Activated naive CD8-positive, alpha-beta T cell (primary cell): ENCODE measurements around the gene ATP6V1C2.
"Not testable (repeated sequence)": the region's sequence is repeated elsewhere in the genome, so short reads cannot be mapped to it uniquely, and the experiment has no call there.

Source experiments
- H3K27ac Mint-ChIP-seq: one replicate; pipeline ENCODE4 v1.8.0; 2021; ENCODE audit warnings: mixed read lengths
- H3K27me3 Mint-ChIP-seq: one replicate; pipeline ENCODE4 v1.8.0; 2021; ENCODE audit warnings: mixed read lengths
- H3K36me3 Mint-ChIP-seq: one replicate; pipeline ENCODE4 v1.8.0; 2021; ENCODE audit warnings: mixed read lengths
- H3K4me1 Mint-ChIP-seq: one replicate; pipeline ENCODE4 v1.8.0; 2021; ENCODE audit warnings: low read depth, mixed read lengths
- H3K4me3 Mint-ChIP-seq: one replicate; pipeline ENCODE4 v1.8.0; 2021; ENCODE audit warnings: mild to moderate bottlenecking, mixed read lengths
- H3K9me3 Mint-ChIP-seq: one replicate; pipeline ENCODE4 v1.8.0; 2021; ENCODE audit warnings: low read depth, mixed read lengths

Gene ATP6V1C2

DNA sequence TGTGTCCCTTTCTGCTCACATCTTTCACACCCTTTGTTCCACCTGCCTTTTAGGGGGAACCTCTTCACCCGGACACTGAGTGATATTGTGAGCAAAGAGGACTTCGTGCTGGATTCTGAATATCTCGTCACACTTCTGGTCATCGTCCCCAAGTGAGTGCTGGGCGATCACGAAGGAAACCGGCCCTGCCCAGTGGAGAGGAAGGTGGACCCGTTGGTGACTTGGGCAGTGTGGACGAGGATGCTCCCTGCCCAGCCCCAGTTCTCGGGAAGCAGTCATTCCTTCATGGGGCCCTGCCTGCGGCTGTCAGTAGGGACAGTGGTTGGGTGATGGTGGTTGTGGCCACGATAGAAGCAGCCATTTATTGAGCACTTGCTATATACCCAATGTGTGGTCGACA lies 50.4 kb downstream of the ATP6V1C2 start:
- no peak overlapping the region for H3K4me3 Mint-ChIP-seq
- H3K4me1 Mint-ChIP-seq, result no peaks in the 10 kb centered on the region
- H3K27me3 Mint-ChIP-seq, result no peaks in the 10 kb centered on the region
- no peak overlapping the region for H3K27ac Mint-ChIP-seq
- no peaks in the 10 kb centered on the region for H3K9me3 Mint-ChIP-seq
- no peaks in the 10 kb centered on the region for H3K36me3 Mint-ChIP-seq

DNA sequence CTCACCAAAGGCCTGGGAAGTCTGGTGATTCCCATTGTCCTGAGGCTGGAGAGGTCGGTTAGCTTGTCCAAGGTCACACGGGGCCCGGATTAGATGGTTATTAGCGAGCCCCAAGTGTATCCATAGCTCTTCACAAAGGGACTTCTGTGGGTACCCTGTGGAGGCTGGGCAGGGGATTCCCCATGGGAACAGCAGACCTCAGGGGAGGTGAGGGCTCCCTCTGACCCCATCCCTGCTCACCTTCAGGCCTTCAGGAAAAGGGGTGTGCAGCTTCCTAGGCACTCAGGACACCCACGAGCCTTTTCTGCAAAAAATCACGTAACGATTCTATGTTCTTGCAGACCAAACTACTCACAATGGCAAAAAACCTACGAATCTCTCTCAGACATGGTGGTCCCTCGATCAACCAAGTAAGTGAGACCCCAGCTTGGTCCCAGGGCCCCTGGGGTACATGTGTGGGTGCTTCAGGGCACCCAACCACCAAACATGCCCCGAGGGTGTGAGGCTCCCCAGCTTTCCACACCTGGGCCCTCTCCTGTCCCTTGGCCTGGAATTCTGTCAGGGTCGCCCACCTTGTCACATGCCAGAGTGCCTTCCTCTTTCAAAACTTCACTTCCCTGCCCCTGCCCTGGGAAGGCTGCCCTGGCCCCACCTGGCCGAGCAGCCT lies 50.9 kb downstream of the ATP6V1C2 start:
- Mint-ChIP-seq H3K27ac (no peak overlapping the region), H3K4me3 (no peak overlapping the region), H3K36me3 (no peaks in the 10 kb centered on the region), H3K4me1 (no peaks in the 10 kb centered on the region), H3K9me3 (no peaks in the 10 kb centered on the region), H3K27me3 (no peaks in the 10 kb centered on the region)

DNA sequence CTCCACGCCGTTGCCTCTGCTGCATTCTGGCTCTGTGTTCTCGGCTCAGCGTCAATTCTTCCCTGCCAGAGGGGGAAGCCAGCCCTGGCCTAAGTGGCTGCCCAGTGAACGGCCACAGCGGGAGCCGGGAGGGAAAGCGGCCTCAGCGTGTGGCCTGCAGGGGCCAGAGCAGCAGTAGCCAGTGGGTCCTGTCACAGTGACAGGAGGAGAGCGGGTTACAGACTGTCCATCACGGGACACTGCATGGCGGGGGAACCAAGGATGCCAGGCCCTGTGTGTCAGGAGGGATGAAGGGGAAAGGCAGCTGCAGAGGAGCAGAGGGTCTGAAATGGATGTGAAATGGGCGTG lies 51.4 kb downstream of the ATP6V1C2 start:
- H3K4me1 Mint-ChIP-seq, result no peaks in the 10 kb centered on the region
- no peaks in the 10 kb centered on the region for H3K27me3 Mint-ChIP-seq
- no peak overlapping the region for H3K27ac Mint-ChIP-seq
- H3K36me3 Mint-ChIP-seq, result no peaks in the 10 kb centered on the region
- no peaks in the 10 kb centered on the region for H3K9me3 Mint-ChIP-seq
- no peak overlapping the region for H3K4me3 Mint-ChIP-seq

DNA sequence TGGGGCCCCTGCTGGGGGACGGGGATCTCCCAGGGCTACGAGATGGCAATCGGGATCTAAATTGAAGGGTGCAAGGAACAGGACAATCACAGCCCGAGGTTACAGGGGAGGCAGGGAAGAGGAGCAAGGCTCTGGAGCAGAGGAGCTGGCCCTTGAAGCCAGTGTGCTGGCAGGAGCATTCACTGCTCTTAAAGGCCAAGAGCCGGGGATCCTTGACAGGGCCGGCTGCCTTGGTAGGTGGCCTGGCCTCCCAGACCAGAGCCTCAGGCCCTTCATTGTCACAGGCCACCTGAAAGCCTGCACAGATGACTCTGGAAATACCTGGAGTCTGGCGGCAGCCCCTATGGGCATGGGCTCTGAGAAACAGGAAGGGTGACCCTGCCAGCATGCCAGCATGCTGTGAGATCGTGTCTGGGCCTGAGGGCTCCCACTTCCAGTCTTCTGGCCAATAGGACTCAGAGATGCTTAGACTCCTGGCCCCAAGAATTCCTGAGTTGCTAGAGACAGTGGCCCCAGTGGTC lies 52.5 kb downstream of the ATP6V1C2 start:
- no peaks in the 10 kb centered on the region for H3K27me3 Mint-ChIP-seq
- H3K36me3 Mint-ChIP-seq, result no peaks in the 10 kb centered on the region
- H3K9me3 Mint-ChIP-seq, result no peaks in the 10 kb centered on the region
- H3K4me1 Mint-ChIP-seq, result no peaks in the 10 kb centered on the region
- H3K4me3 Mint-ChIP-seq, result no peak overlapping the region
- H3K27ac Mint-ChIP-seq, result no peak overlapping the region

DNA sequence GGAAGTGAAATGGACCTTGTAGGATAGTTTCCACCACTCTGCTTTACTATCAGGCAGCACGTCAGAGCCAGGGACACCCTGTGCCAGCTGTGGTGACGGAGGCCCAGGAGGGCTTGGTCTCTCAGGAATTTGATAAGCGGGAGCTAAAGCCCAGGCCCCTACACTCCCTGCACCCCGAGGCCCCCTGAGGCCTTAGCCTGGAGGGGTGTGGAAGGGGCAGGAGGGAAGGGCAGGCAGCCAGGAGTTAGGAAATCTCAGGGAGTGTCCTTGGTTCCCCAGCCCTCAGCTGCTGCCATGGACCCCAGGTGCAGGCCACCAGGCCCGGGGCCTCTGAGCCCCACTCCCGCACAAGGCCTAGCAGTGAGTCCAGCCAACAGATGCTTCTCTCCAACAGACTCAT lies 53.0 kb downstream of the ATP6V1C2 start:
- Mint-ChIP-seq H3K9me3 (no peaks in the 10 kb centered on the region), H3K36me3 (no peaks in the 10 kb centered on the region), H3K4me1 (no peaks in the 10 kb centered on the region), H3K27ac (no peak overlapping the region), H3K27me3 (no peaks in the 10 kb centered on the region), H3K4me3 (no peak overlapping the region)

DNA sequence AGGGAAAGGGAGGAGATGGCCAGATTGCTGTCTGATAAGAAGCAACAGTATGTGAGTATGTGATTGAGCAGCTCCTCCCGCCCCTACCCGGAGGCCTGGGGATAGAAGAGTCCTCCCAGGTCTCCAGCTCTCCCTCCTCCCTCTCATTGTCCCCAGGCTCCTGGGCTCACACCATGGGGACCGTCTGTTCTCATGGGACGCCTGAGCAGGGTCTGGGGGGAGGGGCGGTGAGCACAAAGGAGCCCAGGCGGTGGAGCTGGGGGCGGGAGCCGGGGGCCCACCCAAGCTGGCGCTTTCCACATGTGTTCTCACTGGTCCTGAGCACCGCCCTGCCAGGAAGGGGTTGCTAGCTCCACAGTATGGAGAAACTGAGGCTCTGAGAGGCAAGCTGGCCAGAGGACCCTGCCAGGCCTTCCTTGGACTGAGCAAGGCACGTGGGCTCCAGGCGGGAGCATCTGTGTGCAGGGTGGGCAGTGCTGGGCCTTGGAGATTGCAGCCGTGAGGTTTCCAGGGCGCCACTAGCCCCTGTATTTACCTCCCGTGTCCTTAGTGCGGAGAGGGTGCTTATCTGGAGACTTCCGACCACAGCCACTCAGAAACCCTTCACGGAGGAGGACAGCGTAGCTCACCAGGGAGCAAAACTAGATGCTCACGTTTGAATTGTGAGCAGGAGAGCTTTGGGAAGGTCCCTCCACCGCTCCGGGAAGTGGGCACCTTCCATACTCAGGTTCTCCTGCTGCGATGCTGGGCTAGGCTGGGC lies 53.8 kb downstream of the ATP6V1C2 start:
- Mint-ChIP-seq H3K36me3 (peaks cover under 1% of the 10 kb centered on the region), H3K4me3 (no peak overlapping the region), H3K27me3 (no peaks in the 10 kb centered on the region), H3K4me1 (no peaks in the 10 kb centered on the region), H3K9me3 (no peaks in the 10 kb centered on the region), H3K27ac (no peak overlapping the region)

DNA sequence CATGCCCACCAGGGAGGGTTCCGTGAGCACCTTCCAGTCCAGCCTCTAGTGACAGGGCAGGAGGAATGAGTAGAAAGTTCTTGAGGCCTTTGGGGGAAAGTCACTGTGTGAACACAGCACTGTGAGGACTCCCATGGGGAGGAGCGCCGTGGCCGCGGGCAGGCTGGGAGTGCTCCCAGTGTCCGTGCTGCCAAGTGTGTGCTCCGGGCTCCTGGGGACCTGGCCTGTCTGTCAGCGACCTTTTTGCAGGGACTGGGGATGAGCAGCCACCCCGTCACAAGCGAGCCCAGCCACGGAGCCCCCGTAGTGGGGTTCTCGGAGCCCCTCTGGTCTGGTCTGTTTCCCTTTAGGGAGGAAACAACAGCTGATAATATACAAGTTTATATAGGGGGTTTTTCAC lies 54.4 kb downstream of the ATP6V1C2 start:
- Mint-ChIP-seq H3K4me1 (no peaks in the 10 kb centered on the region), H3K27me3 (no peaks in the 10 kb centered on the region), H3K27ac (no peak overlapping the region), H3K9me3 (no peaks in the 10 kb centered on the region), H3K4me3 (no peak overlapping the region), H3K36me3 (peaks cover 2% of the 10 kb centered on the region)

DNA sequence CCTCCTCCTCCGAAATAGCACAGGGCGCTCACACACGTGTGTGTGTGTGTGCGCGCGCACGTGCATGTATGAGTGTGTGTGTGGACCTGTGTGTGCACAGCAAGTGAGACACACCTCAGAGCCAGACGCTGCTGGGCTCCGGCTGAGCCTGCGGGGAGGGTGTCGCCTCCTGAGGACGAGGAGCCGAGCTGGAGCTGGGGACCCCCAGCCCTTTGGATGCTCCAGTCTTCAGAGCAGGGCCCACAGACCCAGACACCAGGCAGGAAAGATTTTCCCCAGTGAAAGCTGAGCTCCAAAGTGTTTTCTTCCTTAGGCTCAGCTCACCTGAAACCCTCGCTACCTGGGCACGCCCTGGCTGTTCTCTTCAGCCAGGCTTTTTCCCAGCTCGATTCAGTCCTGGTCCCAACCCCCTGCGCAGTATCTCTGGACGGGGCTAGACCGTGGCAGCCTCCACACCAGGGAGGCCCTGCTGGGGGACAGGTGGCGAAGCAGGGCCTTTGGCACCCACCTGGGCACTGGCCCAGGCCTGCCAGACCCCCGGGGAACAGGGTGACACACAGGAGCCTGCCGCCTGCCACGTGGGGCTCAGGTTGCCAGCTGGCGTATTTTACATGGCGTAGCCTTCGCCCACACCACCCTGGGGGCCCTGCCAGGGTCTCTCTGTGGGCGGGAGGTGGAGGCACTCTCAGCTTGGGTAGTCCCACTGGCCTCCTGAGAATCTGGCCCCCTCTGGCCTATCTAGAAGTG lies 55.0 kb downstream of the ATP6V1C2 start:
- Mint-ChIP-seq H3K4me3 (no peak overlapping the region), H3K4me1 (no peaks in the 10 kb centered on the region), H3K27ac (no peak overlapping the region), H3K9me3 (no peaks in the 10 kb centered on the region), H3K36me3 (peaks cover 2% of the 10 kb centered on the region), H3K27me3 (no peaks in the 10 kb centered on the region)

DNA sequence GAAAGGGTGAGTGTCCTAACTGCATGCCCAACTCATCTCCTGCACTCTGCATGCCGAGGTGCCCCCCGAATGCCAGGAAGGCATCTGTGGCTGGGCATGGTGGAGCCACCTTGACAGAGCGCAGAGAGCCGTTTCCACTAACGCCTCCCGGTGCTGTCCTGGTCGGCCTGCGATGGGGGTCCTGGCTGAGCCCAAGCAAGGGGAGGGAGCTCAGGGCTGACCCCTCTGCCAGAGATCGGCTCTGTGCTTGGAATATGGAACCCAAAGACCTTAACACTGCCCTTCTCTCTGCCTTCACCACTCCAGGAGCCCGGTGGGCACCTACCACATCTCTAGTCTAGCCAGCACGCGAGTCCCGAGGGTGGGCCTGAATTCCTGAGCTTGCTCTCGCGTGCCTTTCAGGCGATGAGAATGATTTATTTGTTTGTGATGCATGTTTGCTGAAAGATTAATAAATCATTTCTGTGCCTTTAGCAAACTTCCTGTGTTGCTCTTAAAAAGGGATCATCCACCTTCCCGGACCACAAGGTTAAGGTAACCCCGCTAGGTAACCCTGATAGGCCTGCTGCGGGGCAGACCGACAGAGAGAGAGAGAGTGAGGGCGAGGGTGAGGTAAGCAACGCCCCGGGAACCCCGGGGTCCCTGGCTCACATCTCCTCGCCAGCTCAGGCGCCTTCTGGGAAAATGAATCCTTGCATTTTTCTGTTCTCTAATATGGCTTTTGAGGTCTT lies 55.8 kb downstream of the ATP6V1C2 start:
- Mint-ChIP-seq H3K4me3 (no peak overlapping the region), H3K9me3 (no peaks in the 10 kb centered on the region), H3K27ac (no peak overlapping the region)

DNA sequence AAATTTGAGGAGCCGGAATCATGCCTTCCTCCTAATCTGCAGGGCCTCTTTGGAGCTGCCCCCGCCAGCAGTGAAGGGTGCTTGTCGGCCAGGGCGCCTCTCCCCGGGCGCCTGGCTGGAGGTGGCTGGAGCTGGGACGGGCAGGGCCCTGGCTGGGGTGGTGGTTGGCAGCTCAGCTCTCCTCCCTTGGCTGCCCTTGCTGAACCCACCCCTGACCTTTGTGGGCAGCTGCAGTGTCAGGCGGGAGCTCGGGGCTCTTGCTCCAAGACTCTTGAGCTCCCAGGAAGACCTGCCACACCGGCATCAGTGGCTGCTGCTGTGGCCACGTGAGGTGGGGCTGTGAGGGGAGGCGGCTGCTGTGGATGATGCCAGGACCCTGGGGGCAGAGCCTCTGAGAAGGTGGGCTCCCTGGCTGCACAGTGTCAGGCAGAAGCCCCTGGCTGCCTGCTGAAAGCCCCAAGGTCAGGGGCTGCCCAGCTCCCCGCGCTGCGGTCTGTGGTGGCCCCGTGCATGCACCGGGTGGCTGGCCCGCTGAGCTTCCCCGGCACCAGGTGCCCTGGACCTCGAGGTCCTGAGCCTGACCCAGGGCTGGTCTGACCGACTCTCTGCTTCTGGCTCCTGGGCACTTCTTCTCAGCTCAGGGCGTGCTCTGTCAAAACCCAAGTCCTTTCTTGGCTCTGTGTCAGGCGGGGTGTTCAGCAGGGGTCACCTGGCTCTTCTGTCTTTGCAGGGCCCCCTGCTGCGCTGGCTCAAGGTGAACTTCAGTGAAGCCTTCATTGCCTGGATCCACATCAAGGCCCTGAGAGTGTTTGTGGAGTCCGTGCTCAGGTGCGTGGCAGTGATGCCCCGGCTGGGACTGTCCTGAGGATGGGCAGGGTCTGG lies 56.7 kb downstream of the ATP6V1C2 start:
- no peak overlapping the region for H3K27ac Mint-ChIP-seq
- peaks cover 2% of the 10 kb centered on the region for H3K36me3 Mint-ChIP-seq
- H3K9me3 Mint-ChIP-seq, result no peaks in the 10 kb centered on the region
- H3K4me3 Mint-ChIP-seq, result no peak overlapping the region
- no peaks in the 10 kb centered on the region for H3K4me1 Mint-ChIP-seq
- no peaks in the 10 kb centered on the region for H3K27me3 Mint-ChIP-seq

More for the DNA sequence above, 55.8 kb downstream of the ATP6V1C2 start:
- Mint-ChIP-seq H3K4me1 (no peaks in the 10 kb centered on the region), H3K27me3 (no peaks in the 10 kb centered on the region), H3K36me3 (peaks cover 2% of the 10 kb centered on the region)

DNA sequence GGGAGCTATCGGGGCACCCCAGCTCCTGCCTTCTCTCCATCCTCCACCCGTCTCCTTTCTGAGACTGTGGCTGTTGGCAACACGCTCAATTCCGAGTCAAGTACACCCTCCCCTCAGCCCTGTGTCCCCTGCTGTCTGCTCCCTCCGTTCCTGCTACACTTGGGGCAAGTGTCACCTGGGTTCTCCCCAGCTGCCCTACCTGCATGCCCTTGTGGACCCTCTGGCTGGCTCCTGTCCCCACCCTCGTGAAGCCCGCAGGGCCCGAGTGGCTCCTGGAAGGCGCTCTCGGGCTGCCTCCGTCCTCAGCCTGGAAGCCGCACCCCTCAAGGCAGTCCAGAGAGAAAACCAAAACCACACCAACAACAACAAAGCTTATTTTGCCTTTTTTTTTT lies 57.3 kb downstream of the ATP6V1C2 start:
- H3K36me3 Mint-ChIP-seq, result peaks cover 5% of the 10 kb centered on the region
- no peaks in the 10 kb centered on the region for H3K27me3 Mint-ChIP-seq
- no peak overlapping the region for H3K27ac Mint-ChIP-seq
- H3K4me1 Mint-ChIP-seq, result no peaks in the 10 kb centered on the region
- no peaks in the 10 kb centered on the region for H3K9me3 Mint-ChIP-seq
- H3K4me3 Mint-ChIP-seq, result no peak overlapping the region

DNA sequence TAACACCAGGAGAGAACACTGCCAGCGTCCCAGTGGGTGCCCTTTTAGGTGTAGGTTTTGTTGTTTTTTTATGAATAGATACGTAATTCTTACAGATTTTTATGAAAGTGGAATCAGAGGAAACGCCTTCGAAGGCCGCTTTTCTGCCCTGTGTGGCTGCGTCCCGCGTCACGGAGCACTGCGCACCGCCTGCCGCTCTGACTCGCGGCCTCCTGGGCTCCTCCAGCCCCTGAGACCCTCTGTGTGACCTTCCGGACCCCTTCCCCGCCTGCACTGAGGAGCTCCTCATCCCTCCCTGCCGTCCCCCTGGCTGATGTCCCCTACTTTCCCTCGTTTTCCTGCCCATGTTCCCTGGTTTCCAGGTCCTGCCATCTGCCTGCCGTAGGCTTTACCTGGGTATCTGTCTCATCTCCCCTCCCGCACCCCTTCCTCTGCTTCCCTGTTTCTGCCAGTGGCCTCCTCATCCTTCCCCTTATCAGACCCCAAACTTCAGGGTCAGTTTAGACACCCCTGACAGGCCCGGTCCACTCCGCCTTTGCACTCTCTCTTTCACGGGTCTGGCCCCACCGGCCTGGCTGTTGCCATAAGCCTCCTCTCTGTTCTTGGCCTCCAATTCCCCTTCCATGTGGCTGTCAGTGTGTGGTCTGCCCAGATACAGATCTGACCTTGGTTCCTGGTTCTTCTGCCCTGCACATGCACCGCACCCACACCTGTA lies 58.5 kb downstream of the ATP6V1C2 start:
- Mint-ChIP-seq H3K4me3 (no peak overlapping the region), H3K9me3 (no peaks in the 10 kb centered on the region), H3K36me3 (peaks cover 5% of the 10 kb centered on the region), H3K27me3 (no peaks in the 10 kb centered on the region), H3K4me1 (no peaks in the 10 kb centered on the region), H3K27ac (no peak overlapping the region)

DNA sequence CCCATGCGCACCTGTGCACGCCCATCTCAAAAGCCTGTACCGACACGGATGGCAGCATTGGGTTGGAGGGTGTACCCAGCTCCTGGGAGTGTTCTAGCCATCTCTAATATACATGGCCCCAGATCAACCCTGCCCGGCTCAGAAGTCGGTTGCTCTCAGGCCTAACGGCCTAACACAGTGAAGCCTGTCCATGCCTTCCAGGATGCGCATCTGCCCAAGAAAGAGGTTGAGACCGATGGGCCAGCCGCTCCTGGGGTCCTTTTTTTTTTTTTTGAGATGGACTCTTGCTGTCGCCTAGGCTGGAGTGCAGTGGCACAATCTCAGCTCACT lies 59.0 kb downstream of the ATP6V1C2 start:
- Mint-ChIP-seq H3K27me3 (no peaks in the 10 kb centered on the region), H3K27ac (no peak overlapping the region), H3K4me1 (no peaks in the 10 kb centered on the region), H3K4me3 (no peak overlapping the region), H3K36me3 (peaks cover 5% of the 10 kb centered on the region), H3K9me3 (no peaks in the 10 kb centered on the region)

DNA sequence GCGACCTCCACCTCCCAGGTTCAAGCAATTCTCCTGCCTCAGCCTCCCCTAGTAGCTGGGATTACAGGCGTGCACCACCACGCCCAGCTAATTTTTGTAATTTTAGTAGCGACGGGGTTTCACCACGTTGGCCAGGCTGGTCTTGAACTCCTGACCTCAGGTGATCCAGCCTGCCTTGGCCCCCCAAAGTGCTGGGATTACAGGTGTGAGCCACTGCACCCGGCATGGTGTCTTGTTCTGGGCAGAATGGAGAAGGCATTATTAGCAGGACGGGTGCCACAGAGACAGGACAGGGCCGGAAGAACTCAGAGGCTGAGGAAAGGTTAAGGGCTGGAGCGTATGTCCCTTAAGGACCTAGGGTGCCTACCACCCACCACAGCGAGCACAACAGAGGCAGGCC lies 59.4 kb downstream of the ATP6V1C2 start:
- not testable (repeated sequence) for H3K27ac Mint-ChIP-seq, H3K4me3 Mint-ChIP-seq, H3K9me3 Mint-ChIP-seq, H3K4me1 Mint-ChIP-seq, H3K27me3 Mint-ChIP-seq, H3K36me3 Mint-ChIP-seq
